Stimulated activated CD4-positive, alpha-beta T cell treated with anti-CD3 and anti-CD28 coated beads, Interleukin-15, amount 100 ng/mL, for 48 hours (primary cell): ENCODE data around the gene SEMA4C.

ENCODE experiments used
- DNase-seq, 2 donors: peaks; one replicate each; pipeline ENCODE4 v3.0.0-alpha.2; 2020; ENCODE audit warnings: low read depth in 2 of 2

SEMA4C gene

GRCh38 chr2:96869822-96870625 lies at the start of gene SEMA4C:
SEMA4C (minus strand) TSS chr2:96870080; CDS start chr2:96867886, 2,194 bp downstream.
- DNase-seq = no peak

DNA sequence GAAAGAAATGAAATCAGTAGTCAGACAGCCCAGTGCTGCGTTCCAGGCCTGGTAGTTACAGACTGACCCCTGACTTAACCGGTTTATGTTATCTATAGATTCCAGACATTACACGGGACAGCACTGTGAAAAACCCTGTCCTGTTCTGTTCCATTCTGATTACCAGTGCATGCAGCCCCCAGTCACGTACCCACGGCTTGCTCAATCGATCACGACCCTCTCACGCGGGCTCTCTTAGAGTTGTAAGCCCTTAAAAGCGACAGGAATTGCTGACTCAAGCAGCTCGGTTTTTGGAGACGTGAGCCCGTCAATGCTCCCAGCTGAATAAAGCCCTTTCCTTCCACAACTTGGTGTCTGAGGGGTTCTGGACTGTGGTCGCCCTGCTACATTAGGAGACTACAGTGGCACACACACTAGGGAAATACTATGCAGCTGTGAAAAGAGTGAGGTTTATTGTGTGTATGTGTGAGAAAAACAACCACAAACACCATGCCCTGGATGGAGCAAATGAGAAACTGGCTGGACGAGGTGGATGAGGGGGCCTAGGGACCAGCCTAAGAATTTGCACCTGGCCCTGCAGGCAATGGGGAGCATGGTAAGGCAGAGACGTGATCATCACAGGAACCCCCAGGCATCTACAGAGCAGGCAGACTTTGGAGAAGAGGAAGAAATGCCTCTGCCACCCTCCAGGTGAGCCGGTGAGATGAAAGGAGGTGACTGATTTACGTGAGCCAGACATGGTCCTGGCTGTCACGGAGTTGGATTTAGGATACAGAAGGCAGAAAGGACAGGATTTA lies 49.1 kb upstream of the SEMA4C start:
- DNase-seq = no peak

- DNase-seq = no peak
These were observed 48.3 kb upstream of the SEMA4C start for GRCh38 chr2:96918092-96918753.

- DNase-seq = no peak
These were observed 47.0 kb upstream of the SEMA4C start for GRCh38 chr2:96916646-96917543.

DNA sequence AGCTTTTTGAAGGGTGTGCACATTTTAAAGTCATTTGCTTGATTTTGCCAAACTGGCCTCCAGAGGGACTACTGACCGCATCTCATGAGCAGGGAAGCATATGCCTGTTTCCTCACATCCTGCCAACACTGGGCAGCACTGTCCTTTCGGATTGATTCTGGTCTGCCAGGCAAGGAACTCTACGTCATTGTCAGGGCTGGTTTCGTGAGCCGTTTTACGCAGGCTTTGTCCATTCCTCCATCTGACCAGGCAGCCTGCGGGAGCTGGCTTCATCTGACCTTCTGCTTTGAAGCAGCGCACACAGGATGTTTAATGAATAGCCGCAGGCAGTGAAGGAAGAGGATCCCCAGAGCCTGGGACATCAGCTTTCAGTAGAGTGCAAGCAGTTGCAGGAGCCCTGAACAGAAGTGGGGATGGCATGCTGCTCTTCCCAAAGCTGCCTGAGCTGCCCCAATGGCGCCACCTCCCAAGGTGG lies 46.3 kb upstream of the SEMA4C start:
- no peak for DNase-seq

GRCh38 chr2:96914332-96914731 lies 44.5 kb upstream of the SEMA4C start:
- no peak for DNase-seq

- DNase-seq = peak in 1 of 2 donors; percentile 32
These were observed 43.7 kb upstream of the SEMA4C start for GRCh38 chr2:96913398-96914202.

DNA sequence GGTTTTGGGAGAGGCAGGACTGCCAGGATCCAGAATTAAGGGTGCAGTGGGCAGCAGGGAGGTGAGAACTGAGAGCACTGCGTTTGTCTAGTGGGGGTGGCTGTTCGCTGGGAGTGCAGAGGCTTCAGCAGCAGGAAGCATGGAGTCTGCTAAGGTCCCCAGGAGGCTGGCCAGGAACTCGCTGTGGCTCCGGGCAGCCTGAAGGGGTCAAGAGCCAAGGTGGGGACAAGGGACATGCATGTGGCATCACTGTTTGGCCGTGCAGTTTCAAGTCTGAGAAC lies 43.2 kb upstream of the SEMA4C start:
- no peak for DNase-seq

- no peak for DNase-seq
These were observed 42.7 kb upstream of the SEMA4C start for GRCh38 chr2:96912346-96913116.

- DNase-seq = no peak
These were observed 39.7 kb upstream of the SEMA4C start for GRCh38 chr2:96909611-96910021.

GRCh38 chr2:96907115-96908041 lies 37.5 kb upstream of the SEMA4C start:
- DNase-seq = no peak

DNA sequence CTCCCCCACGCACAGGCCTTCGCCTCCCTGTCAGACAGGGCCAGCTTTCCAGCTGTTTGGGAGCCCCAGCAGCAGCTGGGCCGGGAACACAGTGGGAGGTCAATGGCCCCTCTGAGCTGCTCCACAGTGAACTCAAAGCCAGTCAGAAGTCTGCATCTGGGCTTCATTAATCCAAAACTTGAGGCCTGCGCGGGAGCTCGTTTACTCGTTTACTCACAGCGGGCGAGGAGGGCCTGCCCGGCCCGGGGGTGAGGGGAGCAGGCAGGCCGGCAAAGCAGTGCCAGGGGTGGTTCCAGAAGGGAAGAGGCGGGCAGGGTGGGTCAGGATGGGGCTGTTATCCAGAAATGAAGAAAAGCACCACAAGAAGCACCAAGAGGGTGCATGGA lies 36.8 kb upstream of the SEMA4C start:
- DNase-seq = no peak

GRCh38 chr2:96903815-96904214 lies 33.9 kb upstream of the SEMA4C start:
- no peak for DNase-seq

DNA sequence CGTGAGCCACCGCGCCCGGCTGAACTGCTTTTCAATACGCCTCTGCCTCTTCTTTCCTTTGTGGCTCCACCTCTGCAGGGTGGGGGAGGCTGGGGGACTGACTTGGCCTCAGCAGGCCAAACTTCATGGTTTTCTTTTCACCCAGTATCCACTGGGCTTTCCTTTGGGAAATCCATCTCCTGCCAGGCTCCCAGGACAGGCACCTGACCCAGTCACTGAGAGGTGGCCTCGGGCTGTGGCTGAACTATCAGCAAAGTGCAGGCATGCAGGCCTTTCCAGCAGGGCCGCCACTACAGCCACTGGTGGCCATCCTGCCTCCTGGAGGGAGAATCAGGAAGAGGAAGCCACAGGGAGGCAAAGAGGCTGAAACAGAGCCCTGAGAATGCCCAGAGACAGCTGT lies 33.4 kb upstream of the SEMA4C start:
- no peak for DNase-seq

- no peak for DNase-seq
These were observed 30.4 kb upstream of the SEMA4C start for GRCh38 chr2:96900237-96900636.

DNA sequence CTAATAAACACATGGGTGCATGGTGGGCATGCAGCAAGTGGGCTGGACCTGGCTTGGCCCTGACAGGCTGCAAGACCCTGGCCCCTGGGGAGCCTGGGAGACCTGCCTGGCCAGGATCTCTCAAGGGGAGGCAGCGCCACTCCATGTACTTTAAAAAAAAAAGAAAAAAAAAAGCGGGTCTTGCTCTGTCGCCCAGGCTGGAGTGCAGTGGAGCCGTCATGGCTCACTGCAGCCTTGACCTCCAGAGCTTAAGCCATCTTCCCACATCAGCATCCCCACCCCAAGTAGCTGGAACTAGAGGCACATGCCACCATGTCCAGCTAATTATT lies 29.5 kb upstream of the SEMA4C start:
- DNase-seq = no peak

GRCh38 chr2:96898641-96899412 lies 28.9 kb upstream of the SEMA4C start:
- no peak for DNase-seq

DNA sequence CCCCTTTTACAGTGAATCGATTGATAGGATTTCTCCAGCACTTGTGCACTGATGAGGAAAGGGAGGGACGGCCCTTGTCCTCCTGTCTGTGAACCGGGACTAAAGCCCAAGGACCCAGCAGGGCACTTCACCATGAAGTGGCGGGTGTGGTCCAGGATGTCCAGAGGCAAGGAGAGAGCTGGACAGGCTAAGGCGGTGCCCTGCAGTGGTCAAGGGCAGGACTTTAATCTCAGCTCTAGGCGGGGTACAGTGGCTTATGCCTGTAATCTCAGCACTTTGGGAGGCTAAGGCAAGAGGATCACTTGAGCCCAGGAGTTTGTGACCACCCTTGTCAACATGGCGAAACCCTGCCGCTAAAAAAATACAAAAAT lies 28.2 kb upstream of the SEMA4C start:
- no peak for DNase-seq
